ENCODE measurements around the gene NLRC5.

DNA sequence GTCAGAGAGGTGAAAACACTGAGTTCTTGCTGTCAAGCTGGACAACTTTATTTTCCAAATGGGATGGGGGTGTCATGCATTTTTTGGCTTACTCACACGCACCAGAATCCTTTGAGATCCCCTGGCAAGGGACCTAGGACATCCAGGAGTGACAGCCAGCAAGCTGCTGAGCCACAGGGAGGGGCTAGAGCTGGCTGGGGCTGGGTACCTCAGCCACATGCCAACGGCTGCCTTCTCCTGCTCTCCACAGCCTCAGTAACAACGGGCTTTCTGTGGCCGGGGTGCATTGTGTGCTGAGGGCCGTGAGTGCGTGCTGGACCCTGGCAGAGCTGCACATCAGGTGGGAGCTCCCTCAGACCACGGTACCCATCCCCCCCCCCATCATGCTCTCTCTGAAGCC, 47.6 kb downstream of the NLRC5 start:
- no peak for TF ChIP-seq EZH2 (IDR thresholded peaks at IDR 0.05; ENCODE audit: low read depth)
- TF ChIP-seq, protein P1, sequence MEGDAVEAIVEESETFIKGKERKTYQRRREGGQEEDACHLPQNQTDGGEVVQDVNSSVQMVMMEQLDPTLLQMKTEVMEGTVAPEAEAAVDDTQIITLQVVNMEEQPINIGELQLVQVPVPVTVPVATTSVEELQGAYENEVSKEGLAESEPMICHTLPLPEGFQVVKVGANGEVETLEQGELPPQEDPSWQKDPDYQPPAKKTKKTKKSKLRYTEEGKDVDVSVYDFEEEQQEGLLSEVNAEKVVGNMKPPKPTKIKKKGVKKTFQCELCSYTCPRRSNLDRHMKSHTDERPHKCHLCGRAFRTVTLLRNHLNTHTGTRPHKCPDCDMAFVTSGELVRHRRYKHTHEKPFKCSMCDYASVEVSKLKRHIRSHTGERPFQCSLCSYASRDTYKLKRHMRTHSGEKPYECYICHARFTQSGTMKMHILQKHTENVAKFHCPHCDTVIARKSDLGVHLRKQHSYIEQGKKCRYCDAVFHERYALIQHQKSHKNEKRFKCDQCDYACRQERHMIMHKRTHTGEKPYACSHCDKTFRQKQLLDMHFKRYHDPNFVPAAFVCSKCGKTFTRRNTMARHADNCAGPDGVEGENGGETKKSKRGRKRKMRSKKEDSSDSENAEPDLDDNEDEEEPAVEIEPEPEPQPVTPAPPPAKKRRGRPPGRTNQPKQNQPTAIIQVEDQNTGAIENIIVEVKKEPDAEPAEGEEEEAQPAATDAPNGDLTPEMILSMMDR (conservative IDR thresholded peaks at IDR 0.05), result no peak

Data from PC-9 (cell line).